Smooth muscle cell (in vitro differentiated cells): ENCODE measurements around the gene ATG2B. TPM values are rescaled to one million over a fixed set of nuclear protein-coding genes. Genes with fewer than 3 reads are reported as not detected.
"Not testable (repeated sequence)": the region's sequence is repeated elsewhere in the genome, so short reads cannot be mapped to it uniquely, and the experiment has no call there.

Experiments
- DNase-seq: peaks from one replicate; lab custom pipeline; 2025; ENCODE audit not compliant: unreplicated experiment; lab: John Stamatoyannopoulos, UW
- H2AFZ ChIP-seq: fragments of 200-600 bp; sonication (generic); 2 replicates; pipeline ENCODE4 v1.6.0; 2016; ENCODE audit warnings: antibody characterized with exemption, low read depth, mild to moderate bottlenecking
- H3F3A ChIP-seq: fragments of 200-600 bp; sonication (generic); 2 replicates; pipeline ENCODE4 v1.6.0; 2017; ENCODE audit warnings: antibody characterized with exemption, low read depth
- H3K27ac ChIP-seq: fragments of 200-600 bp; sonication (generic); 2 replicates; pipeline ENCODE4 v1.5.1; 2016; ENCODE audit warnings: low read depth, mild to moderate bottlenecking
- H3K27me3 ChIP-seq: fragments of 200-600 bp; sonication (generic); 2 replicates; pipeline ENCODE4 v1.6.1; 2016; ENCODE audit warnings: low read depth, mild to moderate bottlenecking
- H3K36me3 ChIP-seq: fragments of 200-600 bp; sonication (generic); 2 replicates; pipeline ENCODE4 v1.5.1; 2016; ENCODE audit warnings: low read depth
- H3K4me1 ChIP-seq: fragments of 200-600 bp; sonication (generic); 2 replicates; pipeline ENCODE4 v1.5.1; 2016; ENCODE audit warnings: low read depth
- H3K4me2 ChIP-seq: fragments of 200-600 bp; sonication (generic); 2 replicates; pipeline ENCODE4 v1.6.0; 2016; ENCODE audit warnings: mild to moderate bottlenecking
- H3K4me3 ChIP-seq: fragments of 200-600 bp; sonication (generic); 2 replicates; pipeline ENCODE4 v1.5.1; 2016; ENCODE audit warnings: mild to moderate bottlenecking
- H3K79me2 ChIP-seq: fragments of 200-600 bp; sonication (generic); 2 replicates; pipeline ENCODE4 v1.6.0; 2016; ENCODE audit warnings: low read depth, mild to moderate bottlenecking
- H3K9ac ChIP-seq: fragments of 200-600 bp; sonication (generic); 2 replicates; pipeline ENCODE4 v1.6.0; 2016; ENCODE audit warnings: low read depth
- H3K9me3 ChIP-seq: fragments of 200-600 bp; sonication (generic); replicated peaks from 2 replicates; pipeline ENCODE4 v1.5.1; 2016; ENCODE audit warnings: low read depth
- H4K20me1 ChIP-seq: fragments of 200-600 bp; sonication (generic); 2 replicates; pipeline ENCODE4 v1.6.0; 2016; ENCODE audit warnings: low read depth
- WGBS: methylation state at CpG from one replicate; pipeline ENCODE4 v1.1.7; 2016; ENCODE audit warnings: low lambda C conversion rate; 5-methylcytosine and 5-hydroxymethylcytosine counted together
- polyA plus RNA-seq: library from polyadenylated mRNA; unstranded; fragments of >200 nt; fragmentation: Nextera tagmentation; extraction: Ambion mirVana; gene quantifications from 2 replicates; pipeline ENCODE4 v1.2.1, GENCODE V29; 2016
- total RNA-seq: library from RNA; depleted of rRNA; stranded (reverse); fragments of >200 nt; gene quantifications from 2 replicates; pipeline ENCODE4 v1.2.3, GENCODE V29; 2014
- TF ChIP-seq, protein P1 (sequence below): fragments of 200-600 bp; sonication (generic); IDR thresholded peaks from 2 replicates; pipeline ENCODE4 v1.5.1; 2017; ENCODE audit warnings: borderline replicate concordance, mild to moderate bottlenecking, antibody characterized with exemption; ENCODE audit not compliant: insufficient read depth, poor library complexity, severe bottlenecking

Gene ATG2B
- total and polyA plus RNA-seq, 2 experiments from 2014 or later: 1.9 to 21.5 TPM

GRCh38 chr14:96247031-96247430 is 116.1 kb downstream of the ATG2B start:
- H3K9me3 ChIP-seq: no peaks in the 10 kb centered on the region
- peak overlapping the region; percentile 30 for H3K4me2 ChIP-seq
- H3K4me1 ChIP-seq: peaks cover 7% of the 10 kb centered on the region
- no peaks in the 10 kb centered on the region for H3K27me3 ChIP-seq
- no peaks in the 10 kb centered on the region for H4K20me1 ChIP-seq
- H3F3A ChIP-seq: peaks cover 25% of the 10 kb centered on the region
- no peak overlapping the region for H3K4me3 ChIP-seq
- no peaks in the 10 kb centered on the region for H3K79me2 ChIP-seq
- no peak overlapping the region for H2AFZ ChIP-seq
- 77% methylated on average over 6 of the region's 6 CpGs for whole genome bisulfite sequencing
- no peaks in the 10 kb centered on the region for H3K36me3 ChIP-seq
- no peak for DNase-seq
- TF ChIP-seq, protein P1, sequence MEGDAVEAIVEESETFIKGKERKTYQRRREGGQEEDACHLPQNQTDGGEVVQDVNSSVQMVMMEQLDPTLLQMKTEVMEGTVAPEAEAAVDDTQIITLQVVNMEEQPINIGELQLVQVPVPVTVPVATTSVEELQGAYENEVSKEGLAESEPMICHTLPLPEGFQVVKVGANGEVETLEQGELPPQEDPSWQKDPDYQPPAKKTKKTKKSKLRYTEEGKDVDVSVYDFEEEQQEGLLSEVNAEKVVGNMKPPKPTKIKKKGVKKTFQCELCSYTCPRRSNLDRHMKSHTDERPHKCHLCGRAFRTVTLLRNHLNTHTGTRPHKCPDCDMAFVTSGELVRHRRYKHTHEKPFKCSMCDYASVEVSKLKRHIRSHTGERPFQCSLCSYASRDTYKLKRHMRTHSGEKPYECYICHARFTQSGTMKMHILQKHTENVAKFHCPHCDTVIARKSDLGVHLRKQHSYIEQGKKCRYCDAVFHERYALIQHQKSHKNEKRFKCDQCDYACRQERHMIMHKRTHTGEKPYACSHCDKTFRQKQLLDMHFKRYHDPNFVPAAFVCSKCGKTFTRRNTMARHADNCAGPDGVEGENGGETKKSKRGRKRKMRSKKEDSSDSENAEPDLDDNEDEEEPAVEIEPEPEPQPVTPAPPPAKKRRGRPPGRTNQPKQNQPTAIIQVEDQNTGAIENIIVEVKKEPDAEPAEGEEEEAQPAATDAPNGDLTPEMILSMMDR: no peak
- H3K9ac ChIP-seq: peak overlapping the region; percentile 45
- peak overlapping the region; percentile 94 for H3K27ac ChIP-seq

GRCh38 chr14:96246539-96246847 is 116.6 kb downstream of the ATG2B start:
- DNase-seq: no peak
- 34% methylated on average over 1 of the region's 1 CpG for WGBS
- TF ChIP-seq, protein P1: no peak
- H3K36me3 ChIP-seq: no peaks in the 10 kb centered on the region
- no peaks in the 10 kb centered on the region for H3K79me2 ChIP-seq
- peaks cover 25% of the 10 kb centered on the region for H3F3A ChIP-seq
- no peaks in the 10 kb centered on the region for H3K9me3 ChIP-seq
- H3K4me2 ChIP-seq: peak overlapping the region; percentile 59
- no peaks in the 10 kb centered on the region for H4K20me1 ChIP-seq
- H3K27ac ChIP-seq: peak overlapping the region; percentile 94
- H3K4me3 ChIP-seq: no peak overlapping the region
- peak overlapping the region; percentile 48 for H3K9ac ChIP-seq
- no peaks in the 10 kb centered on the region for H3K27me3 ChIP-seq
- no peak overlapping the region for H2AFZ ChIP-seq
- peaks cover 7% of the 10 kb centered on the region for H3K4me1 ChIP-seq

DNA sequence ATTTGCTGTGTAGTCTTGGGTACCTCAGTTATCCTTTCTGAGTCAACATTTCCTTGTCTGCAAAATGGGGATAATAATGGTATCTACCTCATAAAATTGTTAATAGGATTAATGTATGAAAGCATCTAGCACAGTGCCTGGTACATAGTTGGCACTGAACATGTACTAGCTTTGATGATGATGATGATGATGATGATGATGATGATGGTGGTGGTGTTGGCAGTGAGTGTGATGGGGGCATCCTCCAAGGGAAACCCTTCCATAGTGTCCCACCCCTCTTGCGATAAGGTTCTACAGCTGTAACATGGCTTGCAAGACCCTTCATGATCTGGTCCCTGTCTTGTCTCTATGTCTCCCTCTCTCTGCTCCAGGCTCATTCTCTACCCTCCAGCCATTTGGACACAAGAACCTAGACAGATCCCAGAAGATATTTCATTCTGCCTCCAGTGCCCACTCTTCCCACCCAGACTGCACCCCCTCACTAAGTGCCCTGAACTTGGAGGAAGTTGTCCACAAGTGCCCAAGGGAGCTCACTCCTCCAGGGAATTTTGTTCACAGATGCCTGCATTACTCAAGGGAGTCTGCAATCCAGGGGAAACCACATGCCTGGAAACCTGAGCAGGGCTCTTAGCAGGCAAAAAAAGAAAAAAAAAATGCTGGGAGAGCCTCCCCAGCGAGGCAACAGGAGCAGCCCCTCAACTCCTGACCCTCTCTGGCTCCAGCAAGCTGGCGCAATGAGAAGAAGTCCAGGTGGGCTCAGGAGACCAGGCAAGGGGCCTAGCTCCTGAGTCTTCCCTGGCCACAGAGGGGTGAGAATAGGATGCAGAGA is 117.2 kb downstream of the ATG2B start:
- Histone ChIP-seq H3K4me1 (peaks cover 7% of the 10 kb centered on the region), H3K4me2 (peak overlapping the region; percentile 59), H2AFZ (no peak overlapping the region), H3K9ac (peak overlapping the region; percentile 48), H3K79me2 (no peaks in the 10 kb centered on the region), H3K27me3 (no peaks in the 10 kb centered on the region), H3K36me3 (no peaks in the 10 kb centered on the region), H3K27ac (peak overlapping the region; percentile 94), H4K20me1 (no peaks in the 10 kb centered on the region), H3K4me3 (no peak overlapping the region), H3F3A (peaks cover 25% of the 10 kb centered on the region), H3K9me3 (no peaks in the 10 kb centered on the region)
- peak; percentile 24 for DNase-seq
- TF ChIP-seq, protein P1: no peak
- 63% methylated on average over 3 of the region's 3 CpGs for WGBS

DNA sequence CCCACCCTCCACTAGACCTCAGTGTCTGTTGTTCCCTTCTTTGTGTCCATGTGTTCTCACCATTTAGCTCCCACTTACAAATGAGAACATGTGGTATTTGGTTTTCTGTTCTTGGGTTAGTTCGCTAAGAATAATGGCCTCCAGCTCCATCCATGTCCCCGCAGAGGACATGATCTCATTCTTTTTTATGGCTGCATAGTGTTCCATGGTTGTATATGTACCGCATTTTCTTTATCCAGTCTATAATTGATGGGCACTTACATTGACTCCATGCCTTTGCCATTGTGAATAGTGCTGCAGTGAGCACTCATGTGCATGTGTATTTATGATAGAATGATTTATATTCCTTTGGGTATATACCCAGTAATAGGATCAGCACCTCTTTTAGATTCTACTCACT is 118.1 kb downstream of the ATG2B start:
- Histone ChIP-seq H3K27ac (peak overlapping the region; percentile 94), H3F3A (peaks cover 25% of the 10 kb centered on the region)
- H3K4me3 ChIP-seq, DNase-seq, H3K9me3 ChIP-seq, H3K79me2 ChIP-seq, H2AFZ ChIP-seq, H3K4me2 ChIP-seq, H4K20me1 ChIP-seq, H3K4me1 ChIP-seq, H3K36me3 ChIP-seq, H3K27me3 ChIP-seq, H3K9ac ChIP-seq: not testable (repeated sequence)
- WGBS: 96% methylated on average over 3 of the region's 3 CpGs
